Neural cell (in vitro differentiated cells): ENCODE data around the gene TIAM1. TPM values are rescaled to one million over a fixed set of nuclear protein-coding genes. Genes with fewer than 3 reads are reported as not detected.

Experiments used
- H2AFZ ChIP-seq: fragments of 200-600, 300-800 bp; sonication (generic), shearing (Covaris generic); 2 replicates; pipeline ENCODE4 v1.6.0; 2014; ENCODE audit warnings: low read depth, mild to moderate bottlenecking, antibody characterized with exemption, low read length, moderate library complexity
- H3F3A ChIP-seq: fragments of 200-600 bp; shearing (Covaris generic); 2 replicates; pipeline ENCODE4 v1.6.1; 2016; ENCODE audit warnings: mild to moderate bottlenecking, moderate library complexity, mixed read lengths, antibody characterized with exemption, low read length; ENCODE audit not compliant: insufficient read depth, poor library complexity, severe bottlenecking
- H3K27ac ChIP-seq: fragments of 200-600, 300-800 bp; sonication (generic), shearing (Covaris generic); 2 replicates; pipeline ENCODE4 v1.5.1; 2014; ENCODE audit warnings: mild to moderate bottlenecking, low read length, moderate library complexity
- H3K27me3 ChIP-seq: fragments of 300-800, 200-600 bp; sonication (generic), shearing (Covaris generic); 2 replicates; pipeline ENCODE4 v1.6.0; 2014; ENCODE audit warnings: mild to moderate bottlenecking, low read depth, low read length, moderate library complexity; ENCODE audit not compliant: insufficient read depth
- H3K36me3 ChIP-seq: fragments of 300-800, 200-600 bp; sonication (generic), shearing (Covaris generic); 2 replicates; pipeline ENCODE4 v1.5.1; 2014; ENCODE audit warnings: mild to moderate bottlenecking, antibody characterized with exemption, low read length, moderate library complexity; ENCODE audit not compliant: insufficient read depth
- H3K4me2 ChIP-seq: fragments of 300-800, 200-600 bp; sonication (generic), shearing (Covaris generic); 2 replicates; pipeline ENCODE4 v1.6.0; 2014; ENCODE audit warnings: mild to moderate bottlenecking, low read length
- H3K4me3 ChIP-seq: fragments of 300-800, 200-600 bp; sonication (generic), shearing (Covaris generic); 2 replicates; pipeline ENCODE4 v1.5.1; 2014; ENCODE audit warnings: mild to moderate bottlenecking, low read length, moderate library complexity
- H3K79me2 ChIP-seq: fragments of 200-600 bp; shearing (Covaris generic); replicated peaks from 2 replicates; pipeline ENCODE4 v1.6.0; 2014; ENCODE audit warnings: mild to moderate bottlenecking, low read length, moderate library complexity; ENCODE audit not compliant: insufficient read depth
- H3K9ac ChIP-seq: fragments of 300-800, 200-600 bp; sonication (generic), shearing (Covaris generic); 2 replicates; pipeline ENCODE4 v1.6.1; 2016; ENCODE audit warnings: mild to moderate bottlenecking, low read length, mixed read lengths
- H3K9me2 ChIP-seq: fragments of 200-600 bp; shearing (Covaris generic); 2 replicates; pipeline ENCODE4 v1.6.1; 2016; ENCODE audit warnings: mild to moderate bottlenecking, low read length, mixed read lengths; ENCODE audit not compliant: insufficient read depth
- H3K9me3 ChIP-seq: fragments of 200-600, 300-800 bp; sonication (generic), shearing (Covaris generic); 2 replicates; pipeline ENCODE4 v1.6.1; 2016; ENCODE audit warnings: mild to moderate bottlenecking, mixed run types, low read length, moderate library complexity, mixed read lengths
- H4K20me1 ChIP-seq: fragments of 200-600 bp; shearing (Covaris generic); 2 replicates; pipeline ENCODE4 v1.6.1; 2016; ENCODE audit warnings: mild to moderate bottlenecking, mixed run types; ENCODE audit not compliant: insufficient read depth
- EP300 ChIP-seq: fragments of 450-650 bp; conservative IDR thresholded peaks from 2 replicates; pipeline ENCODE4 v1.6.1; 2014; ENCODE audit warnings: antibody characterized with exemption, mild to moderate bottlenecking, moderate library complexity; ENCODE audit not compliant: poor library complexity, severe bottlenecking
- EZH2 ChIP-seq: fragments of 200-600, 300-800 bp; shearing (Covaris generic), sonication (generic); IDR thresholded peaks from 2 replicates; pipeline ENCODE4 v1.6.1; 2014; ENCODE audit warnings: antibody characterized with exemption, low read length, borderline replicate concordance, mild to moderate bottlenecking; ENCODE audit not compliant: insufficient read depth, poor library complexity, severe bottlenecking
- MXI1 ChIP-seq: fragments of 450-650 bp; conservative IDR thresholded peaks from 2 replicates; pipeline ENCODE4 v1.6.1; 2014; ENCODE audit warnings: antibody characterized with exemption, mild to moderate bottlenecking; ENCODE audit not compliant: poor library complexity, severe bottlenecking
- POLR2AphosphoS5 ChIP-seq: IDR thresholded peaks from 2 replicates; pipeline ENCODE4 v1.6.1; 2012
- RAD21 ChIP-seq: fragments of 450-650 bp; conservative IDR thresholded peaks from 2 replicates; pipeline ENCODE4 v1.6.1; 2014; ENCODE audit warnings: antibody characterized with exemption, mild to moderate bottlenecking, moderate library complexity
- SMC3 ChIP-seq: fragments of 450-650 bp; conservative IDR thresholded peaks from 2 replicates; pipeline ENCODE4 v1.6.1; 2014; ENCODE audit warnings: antibody characterized with exemption, mild to moderate bottlenecking, moderate library complexity; ENCODE audit not compliant: poor library complexity
- TAF1 ChIP-seq: IDR thresholded peaks from 2 replicates; pipeline ENCODE4 v1.6.1; 2012; ENCODE audit warnings: low read depth
- polyA plus RNA-seq: library from polyadenylated mRNA; depleted of rRNA; stranded (reverse); fragments of >200 nt; gene quantifications from 2 replicates; pipeline ENCODE4 v1.2.3, GENCODE V29; 2014
- TF ChIP-seq, protein P1 (sequence below): IDR thresholded peaks from 2 replicates; pipeline ENCODE4 v1.6.1; 2012; ENCODE audit warnings: borderline replicate concordance
- TF ChIP-seq, protein P2 (sequence below): fragments of 450-650 bp; IDR thresholded peaks from 2 replicates; pipeline ENCODE4 v1.5.1; 2014; ENCODE audit warnings: antibody characterized with exemption, mild to moderate bottlenecking, moderate library complexity; ENCODE audit not compliant: poor library complexity, severe bottlenecking

The TIAM1 gene
- polyA plus RNA-seq, 1 donor from 2014 or later = 13.2 TPM

DNA sequence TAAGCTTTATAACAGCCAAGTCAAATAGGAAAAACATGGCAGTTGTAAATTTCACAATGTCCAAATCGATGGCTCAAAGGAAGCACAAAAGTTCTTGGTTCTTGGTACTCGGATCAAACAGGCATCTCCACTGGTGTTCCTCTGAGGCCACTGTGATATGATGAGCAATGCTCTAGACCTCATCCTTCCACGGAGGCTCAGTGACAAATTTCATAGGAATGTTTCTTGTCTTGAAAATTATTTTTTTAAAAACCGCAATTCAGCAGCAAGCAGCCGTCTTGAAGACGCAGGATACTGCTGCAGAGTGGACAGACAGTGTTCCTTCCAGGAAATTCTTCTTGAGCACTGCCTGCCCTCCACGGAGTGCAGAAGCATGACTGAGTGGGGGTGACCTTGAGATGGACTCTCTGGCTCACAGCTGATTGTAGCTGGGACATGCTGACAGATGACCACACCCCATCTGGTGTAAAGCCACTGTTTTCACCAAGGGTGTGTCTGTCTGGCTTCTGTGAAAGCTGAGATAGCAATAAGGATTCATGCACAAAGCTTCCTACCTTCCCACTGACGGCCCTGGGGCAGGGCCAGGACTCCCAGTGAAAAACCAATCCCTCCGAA lies 61.9 kb downstream of the TIAM1 start:
- no peaks in the 10 kb centered on the region for H3K9me2 ChIP-seq
- H3K27me3 ChIP-seq = no peaks in the 10 kb centered on the region
- no peaks in the 10 kb centered on the region for H3K36me3 ChIP-seq
- no peak for TF ChIP-seq MXI1
- no peak for TF ChIP-seq EZH2
- TF ChIP-seq TAF1 = no peak
- TF ChIP-seq, protein P1, sequence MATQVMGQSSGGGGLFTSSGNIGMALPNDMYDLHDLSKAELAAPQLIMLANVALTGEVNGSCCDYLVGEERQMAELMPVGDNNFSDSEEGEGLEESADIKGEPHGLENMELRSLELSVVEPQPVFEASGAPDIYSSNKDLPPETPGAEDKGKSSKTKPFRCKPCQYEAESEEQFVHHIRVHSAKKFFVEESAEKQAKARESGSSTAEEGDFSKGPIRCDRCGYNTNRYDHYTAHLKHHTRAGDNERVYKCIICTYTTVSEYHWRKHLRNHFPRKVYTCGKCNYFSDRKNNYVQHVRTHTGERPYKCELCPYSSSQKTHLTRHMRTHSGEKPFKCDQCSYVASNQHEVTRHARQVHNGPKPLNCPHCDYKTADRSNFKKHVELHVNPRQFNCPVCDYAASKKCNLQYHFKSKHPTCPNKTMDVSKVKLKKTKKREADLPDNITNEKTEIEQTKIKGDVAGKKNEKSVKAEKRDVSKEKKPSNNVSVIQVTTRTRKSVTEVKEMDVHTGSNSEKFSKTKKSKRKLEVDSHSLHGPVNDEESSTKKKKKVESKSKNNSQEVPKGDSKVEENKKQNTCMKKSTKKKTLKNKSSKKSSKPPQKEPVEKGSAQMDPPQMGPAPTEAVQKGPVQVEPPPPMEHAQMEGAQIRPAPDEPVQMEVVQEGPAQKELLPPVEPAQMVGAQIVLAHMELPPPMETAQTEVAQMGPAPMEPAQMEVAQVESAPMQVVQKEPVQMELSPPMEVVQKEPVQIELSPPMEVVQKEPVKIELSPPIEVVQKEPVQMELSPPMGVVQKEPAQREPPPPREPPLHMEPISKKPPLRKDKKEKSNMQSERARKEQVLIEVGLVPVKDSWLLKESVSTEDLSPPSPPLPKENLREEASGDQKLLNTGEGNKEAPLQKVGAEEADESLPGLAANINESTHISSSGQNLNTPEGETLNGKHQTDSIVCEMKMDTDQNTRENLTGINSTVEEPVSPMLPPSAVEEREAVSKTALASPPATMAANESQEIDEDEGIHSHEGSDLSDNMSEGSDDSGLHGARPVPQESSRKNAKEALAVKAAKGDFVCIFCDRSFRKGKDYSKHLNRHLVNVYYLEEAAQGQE = no peak
- TF ChIP-seq POLR2AphosphoS5 = no peak
- TF ChIP-seq EP300 = no peak
- no peak for TF ChIP-seq SMC3
- TF ChIP-seq RAD21 = no peak
- no peak overlapping the region for H3K4me2 ChIP-seq
- H3K9me3 ChIP-seq = no peaks in the 10 kb centered on the region
- no peaks in the 10 kb centered on the region for H4K20me1 ChIP-seq
- H3K4me3 ChIP-seq = no peak overlapping the region
- H3K27ac ChIP-seq = no peak overlapping the region
- no peaks in the 10 kb centered on the region for H3K79me2 ChIP-seq
- no peak overlapping the region for H3K9ac ChIP-seq
- H3F3A ChIP-seq = no peaks in the 10 kb centered on the region
- H2AFZ ChIP-seq = no peak overlapping the region

DNA sequence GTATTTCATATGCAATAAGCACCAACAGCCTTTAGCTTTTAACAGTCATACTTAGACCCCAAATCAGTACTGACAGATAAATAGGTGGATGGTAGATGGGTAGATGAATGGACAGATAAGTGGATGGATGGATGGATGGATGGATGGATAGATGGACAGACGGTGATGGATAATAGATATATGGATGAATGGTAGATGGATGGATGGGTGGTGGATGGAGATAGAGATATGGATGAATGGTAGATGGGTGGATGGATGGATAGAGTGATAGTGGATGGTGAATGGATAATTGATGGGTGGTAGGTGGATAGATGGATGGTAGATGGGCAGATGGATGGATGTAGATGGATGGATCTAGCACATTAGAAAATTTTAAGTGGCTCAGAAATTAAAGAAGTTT lies 62.5 kb downstream of the TIAM1 start:
- H3K79me2 ChIP-seq = no peaks in the 10 kb centered on the region
- no peak overlapping the region for H3K4me2 ChIP-seq

More for the DNA sequence above, 62.5 kb downstream of the TIAM1 start:
- no peak overlapping the region for H3K27ac ChIP-seq
- no peaks in the 10 kb centered on the region for H3F3A ChIP-seq
- H2AFZ ChIP-seq = no peak overlapping the region
- H3K4me3 ChIP-seq = no peak overlapping the region
- TF ChIP-seq, protein P1 = no peak
- TF ChIP-seq EP300 = no peak
- TF ChIP-seq, protein P2, sequence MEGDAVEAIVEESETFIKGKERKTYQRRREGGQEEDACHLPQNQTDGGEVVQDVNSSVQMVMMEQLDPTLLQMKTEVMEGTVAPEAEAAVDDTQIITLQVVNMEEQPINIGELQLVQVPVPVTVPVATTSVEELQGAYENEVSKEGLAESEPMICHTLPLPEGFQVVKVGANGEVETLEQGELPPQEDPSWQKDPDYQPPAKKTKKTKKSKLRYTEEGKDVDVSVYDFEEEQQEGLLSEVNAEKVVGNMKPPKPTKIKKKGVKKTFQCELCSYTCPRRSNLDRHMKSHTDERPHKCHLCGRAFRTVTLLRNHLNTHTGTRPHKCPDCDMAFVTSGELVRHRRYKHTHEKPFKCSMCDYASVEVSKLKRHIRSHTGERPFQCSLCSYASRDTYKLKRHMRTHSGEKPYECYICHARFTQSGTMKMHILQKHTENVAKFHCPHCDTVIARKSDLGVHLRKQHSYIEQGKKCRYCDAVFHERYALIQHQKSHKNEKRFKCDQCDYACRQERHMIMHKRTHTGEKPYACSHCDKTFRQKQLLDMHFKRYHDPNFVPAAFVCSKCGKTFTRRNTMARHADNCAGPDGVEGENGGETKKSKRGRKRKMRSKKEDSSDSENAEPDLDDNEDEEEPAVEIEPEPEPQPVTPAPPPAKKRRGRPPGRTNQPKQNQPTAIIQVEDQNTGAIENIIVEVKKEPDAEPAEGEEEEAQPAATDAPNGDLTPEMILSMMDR = no peak
- H3K27me3 ChIP-seq = no peaks in the 10 kb centered on the region
- no peaks in the 10 kb centered on the region for H3K9me2 ChIP-seq
- no peaks in the 10 kb centered on the region for H3K9me3 ChIP-seq
- H3K9ac ChIP-seq = no peak overlapping the region
- no peaks in the 10 kb centered on the region for H3K36me3 ChIP-seq
- no peaks in the 10 kb centered on the region for H4K20me1 ChIP-seq
